ENCODE data around the gene ZBTB46.

DNA sequence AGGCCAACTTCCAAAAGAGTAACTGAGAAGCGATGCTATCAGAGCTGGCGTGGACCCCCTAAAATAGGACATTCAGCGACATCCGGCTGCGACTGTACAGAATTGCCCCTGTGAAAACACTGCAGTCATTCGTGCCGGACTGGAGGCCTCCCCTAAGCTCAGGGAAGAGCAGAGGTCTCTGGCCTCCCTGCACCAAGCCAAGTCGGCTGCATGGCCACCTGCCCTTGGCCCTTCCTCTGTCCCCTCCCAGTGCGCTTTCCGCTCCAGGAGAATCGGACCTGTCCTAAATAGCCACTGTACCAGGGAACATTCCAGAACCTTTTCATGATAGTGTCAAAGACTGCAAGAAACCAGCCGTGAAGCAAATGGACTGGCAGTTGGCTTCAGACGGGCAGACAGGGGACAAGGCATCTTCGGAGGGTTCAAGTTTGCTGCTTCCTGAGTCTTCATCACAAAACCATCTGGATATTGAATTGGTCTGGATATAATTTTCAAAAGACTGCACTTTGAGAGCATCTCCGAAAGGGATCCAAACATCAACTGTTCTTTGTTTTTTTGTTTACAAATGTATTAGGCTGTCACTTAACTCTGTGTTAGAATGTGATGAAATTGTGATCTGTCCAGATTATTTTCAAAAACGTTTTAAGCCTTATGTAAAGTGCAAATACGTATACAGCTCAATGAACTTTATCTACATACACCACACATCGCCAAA, 75.0 kb downstream of the ZBTB46 start:
- no peak for TF ChIP-seq EP300 (IDR thresholded peaks at IDR 0.05)
- TF ChIP-seq, protein P1, sequence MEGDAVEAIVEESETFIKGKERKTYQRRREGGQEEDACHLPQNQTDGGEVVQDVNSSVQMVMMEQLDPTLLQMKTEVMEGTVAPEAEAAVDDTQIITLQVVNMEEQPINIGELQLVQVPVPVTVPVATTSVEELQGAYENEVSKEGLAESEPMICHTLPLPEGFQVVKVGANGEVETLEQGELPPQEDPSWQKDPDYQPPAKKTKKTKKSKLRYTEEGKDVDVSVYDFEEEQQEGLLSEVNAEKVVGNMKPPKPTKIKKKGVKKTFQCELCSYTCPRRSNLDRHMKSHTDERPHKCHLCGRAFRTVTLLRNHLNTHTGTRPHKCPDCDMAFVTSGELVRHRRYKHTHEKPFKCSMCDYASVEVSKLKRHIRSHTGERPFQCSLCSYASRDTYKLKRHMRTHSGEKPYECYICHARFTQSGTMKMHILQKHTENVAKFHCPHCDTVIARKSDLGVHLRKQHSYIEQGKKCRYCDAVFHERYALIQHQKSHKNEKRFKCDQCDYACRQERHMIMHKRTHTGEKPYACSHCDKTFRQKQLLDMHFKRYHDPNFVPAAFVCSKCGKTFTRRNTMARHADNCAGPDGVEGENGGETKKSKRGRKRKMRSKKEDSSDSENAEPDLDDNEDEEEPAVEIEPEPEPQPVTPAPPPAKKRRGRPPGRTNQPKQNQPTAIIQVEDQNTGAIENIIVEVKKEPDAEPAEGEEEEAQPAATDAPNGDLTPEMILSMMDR (IDR thresholded peaks at IDR 0.05), result no peak

Data from sigmoid colon (tissue), 4 donors.